ENCODE measurements around the gene RAD18.

RAD18 gene

GRCh38 chr3:8885536-8886316, 77.5 kb downstream of the RAD18 start:
- POLR2A ChIA-PET: no interaction called here
- CTCF ChIA-PET: interaction anchor here (0.7 to 1.5 kb wide), 2 partner anchors 117 to 225 kb away, joined by 3 read pairs; partner anchors contain the start of gene OXTR
- no peaks in the 10 kb centered on the region for H3K4me1 ChIP-seq (ENCODE audit: control insufficient read depth, insufficient read depth, low read length)

GRCh38 chr3:8884630-8885290, 78.5 kb downstream of the RAD18 start:
- TF ChIP-seq ZNF341 (tag by site-specific recombination; IDR thresholded peaks at IDR 0.05; ENCODE audit: low read depth) (no peak), ZNF518A (tag by site-specific recombination; conservative IDR thresholded peaks at IDR 0.05; ENCODE audit: low read depth) (no peak), ZFHX2 (tag by site-specific recombination; conservative IDR thresholded peaks at IDR 0.05) (no peak)
- ChIA-PET CTCF (interaction anchor here (0.7 to 1.5 kb wide), 2 partner anchors 116 to 224 kb away, joined by 3 read pairs; partner anchors contain the start of gene OXTR), POLR2A (no interaction called here)
- Histone ChIP-seq H3K27ac (ENCODE audit: extremely low read depth, low read depth, low read length) (no peak overlapping the region), H3K36me3 (ENCODE audit: control insufficient read depth in 2 of 2, insufficient read depth in 1 of 2, low read length in 2 of 2) (peaks cover 5 to 63% of the 10 kb centered on the region in 2 experiments; a peak in 2 of 3 replicates), H3K4me3 (ENCODE audit: low read depth, low read length) (no peak overlapping the region), H3K9me3 (ENCODE audit: control insufficient read depth, insufficient read depth, low read depth, low read length) (no peaks in the 10 kb centered on the region), H3K4me1 (ENCODE audit: control insufficient read depth, insufficient read depth, low read length) (no peaks in the 10 kb centered on the region)

More at GRCh38 chr3:8885536-8886316, 77.5 kb downstream of the RAD18 start:
- no peak overlapping the region for H3K4me3 ChIP-seq (ENCODE audit: low read depth, low read length)
- no peaks in the 10 kb centered on the region for H3K9me3 ChIP-seq (ENCODE audit: control insufficient read depth, insufficient read depth, low read depth, low read length)
- TF ChIP-seq ATF2 (tag by site-specific recombination; IDR thresholded peaks at IDR 0.05; ENCODE audit: low read depth): no peak
- no peak for TF ChIP-seq ZNF184 (tag by site-specific recombination; IDR thresholded peaks at IDR 0.05)
- TF ChIP-seq SCRT2 (tag by site-specific recombination; IDR thresholded peaks at IDR 0.05): peak; percentile 69
- peak; percentile 49; the same call in 1 of the 2 replicates for TF ChIP-seq SCRT1 (tag by site-specific recombination; IDR thresholded peaks at IDR 0.05; ENCODE audit: borderline replicate concordance)
- no peak for TF ChIP-seq ZNF555 (tag by site-specific recombination; conservative IDR thresholded peaks at IDR 0.05)
- TF ChIP-seq ZNF621 (tag by site-specific recombination; IDR thresholded peaks at IDR 0.05): no peak
- TF ChIP-seq ZNF2 (tag by site-specific recombination; IDR thresholded peaks at IDR 0.05): no peak
- no peak for TF ChIP-seq KLF8 (tag by site-specific recombination; IDR thresholded peaks at IDR 0.05)
- H3K36me3 ChIP-seq (ENCODE audit: control insufficient read depth in 2 of 2, insufficient read depth in 1 of 2, low read length in 2 of 2): peaks cover under 1 to 63% of the 10 kb centered on the region in 2 experiments; a peak in 2 of 3 replicates
- no peak overlapping the region for H3K27ac ChIP-seq (ENCODE audit: extremely low read depth, low read depth, low read length)

- ChIA-PET POLR2A (no interaction called here), CTCF (interaction anchor here (1.3 kb wide), 1 partner anchor 113 kb away, joined by 5 read pairs; the partner anchor contains the start of gene OXTR)
- peaks cover 5 to 63% of the 10 kb centered on the region in 2 experiments; a peak in 2 of 3 replicates for H3K36me3 ChIP-seq (ENCODE audit: control insufficient read depth in 2 of 2, insufficient read depth in 1 of 2, low read length in 2 of 2)
- H3K4me1 ChIP-seq (ENCODE audit: control insufficient read depth, insufficient read depth, low read length): no peaks in the 10 kb centered on the region
- no peaks in the 10 kb centered on the region for H3K9me3 ChIP-seq (ENCODE audit: control insufficient read depth, insufficient read depth, low read depth, low read length)
- no peak overlapping the region for H3K27ac ChIP-seq (ENCODE audit: extremely low read depth, low read depth, low read length)
- H3K4me3 ChIP-seq (ENCODE audit: low read depth, low read length): no peak overlapping the region
- TF ChIP-seq KLF9 (tag by site-specific recombination; IDR thresholded peaks at IDR 0.05; ENCODE audit: low read depth): no peak
- TF ChIP-seq ZNF398 (tag by site-specific recombination; IDR thresholded peaks at IDR 0.05): no peak
- TF ChIP-seq ZNF26 (tag by site-specific recombination; IDR thresholded peaks at IDR 0.05): no peak
- no peak for TF ChIP-seq ZNF580 (tag by site-specific recombination; IDR thresholded peaks at IDR 0.05)
- no peak for TF ChIP-seq ZNF211 (tag by site-specific recombination; IDR thresholded peaks at IDR 0.05; ENCODE audit: low read depth)
- TF ChIP-seq IKZF3 (tag by site-specific recombination; IDR thresholded peaks at IDR 0.05): no peak
- no peak for TF ChIP-seq SALL2 (tag by site-specific recombination; IDR thresholded peaks at IDR 0.05; ENCODE audit: borderline replicate concordance)
- TF ChIP-seq SP3 (tag by site-specific recombination; IDR thresholded peaks at IDR 0.05): no peak
Measured at GRCh38 chr3:8882642-8883041, 80.6 kb downstream of the RAD18 start.
